Transverse colon (tissue), 4 donors: ENCODE results near the gene RBM38. TPM values are rescaled to one million over a fixed set of nuclear protein-coding genes. Genes with fewer than 3 reads are reported as not detected.

ENCODE experiments used
- DNase-seq: peaks from one replicate; pipeline ENCODE4 v3.0.0-alpha.2; 2019
- H3K27ac ChIP-seq, 4 donors: fragments of 200-600 bp; sonication (generic); 2 replicates each; pipeline ENCODE4 v1.5.1; 2016 to 2018; ENCODE audit warnings: inconsistent platforms in 4 of 4
- H3K27me3 ChIP-seq: fragments of 200-600 bp; sonication (generic); 2 replicates; pipeline ENCODE4 v1.5.1; 2017; ENCODE audit warnings: inconsistent platforms
- H3K36me3 ChIP-seq, 4 donors: fragments of 200-600 bp; sonication (generic); 2 replicates each; pipeline ENCODE4 v1.5.1; 2017 to 2019; ENCODE audit warnings: inconsistent platforms in 4 of 4
- H3K4me1 ChIP-seq, 4 donors: fragments of 200-600 bp; sonication (generic); 2 replicates each; pipeline ENCODE4 v1.5.1; 2017 to 2020; ENCODE audit warnings: inconsistent platforms in 4 of 4
- H3K4me3 ChIP-seq, 4 donors: fragments of 200-600 bp; sonication (generic); 1 replicate in 1 of 4; 2 replicates in 3 of 4; pipeline versions ENCODE4 v1.5.1 to v1.6.1; 2017 to 2019; ENCODE audit warnings: inconsistent platforms in 4 of 4
- H3K9me3 ChIP-seq, 2 donors: fragments of 200-600 bp; sonication (generic); 2 replicates each; pipeline ENCODE4 v1.5.1; 2017 to 2019; ENCODE audit warnings: inconsistent platforms in 2 of 2
- CTCF ChIP-seq, 5 experiments: fragments of 200-600 bp in 3 of 5; fragments of 450-650 bp in 2 of 5; sonication (generic) in 3 of 5; IDR thresholded peaks; 1 replicate in 2 of 5; 2 replicates in 3 of 5; pipeline ENCODE4 v1.5.1; 2016 to 2017; ENCODE audit warnings: antibody characterized with exemption in 5 of 5, inconsistent platforms in 3 of 5, mild to moderate bottlenecking in 2 of 5, moderate library complexity in 1 of 5
- EP300 ChIP-seq: sonication (generic); formaldehyde crosslinking; IDR thresholded peaks from one replicate; pipeline ENCODE4 v1.6.1; 2017; ENCODE audit warnings: antibody characterized with exemption, low read depth
- POLR2A ChIP-seq: fragments of 450-650 bp; IDR thresholded peaks from one replicate; pipeline ENCODE4 v1.6.1; 2016; ENCODE audit warnings: antibody characterized with exemption, mild to moderate bottlenecking, moderate library complexity
- POLR2AphosphoS5 ChIP-seq, 3 donors: sonication (generic); formaldehyde crosslinking; IDR thresholded peaks; one replicate each; pipeline ENCODE4 v1.6.1; 2016; ENCODE audit warnings: antibody characterized with exemption in 3 of 3
- WGBS, 2 donors: methylation state at CpG; one replicate each; pipeline ENCODE4 v1.1.5; 2018; ENCODE audit warnings: low coverage in 1 of 2; 5-methylcytosine and 5-hydroxymethylcytosine counted together
- in situ Hi-C, 4 donors: fragments of 200-750 bp; cut with MboI; loops; one replicate each; pipeline versions ENCODE4 v1.15.0 to v1.15.1; 2017; ENCODE audit warnings: low sequenced_read_pairs in 3 of 4, low pct_ligation_motif_present in 1 of 4, low pct_unique_long_range_greater_than_20kb in 1 of 4
- intact Hi-C: fragments of 100-400 bp; cut with DNase I; formaldehyde crosslinking; loops from one replicate; pipeline ENCODE4 v1.15.1; 2023; ENCODE audit warnings: low total_unique reads
- total RNA-seq, 4 donors: library from RNA; depleted of rRNA; stranded (reverse); fragments of >200 nt; gene quantifications; one replicate each; pipeline ENCODE4 v1.1.0, GENCODE V29; 2016

RBM38 gene
- total RNA-seq, 4 donors from 2014 or later, result 26.5 to 37.4 (median 30.4) TPM

GRCh38 chr20:57400231-57400701 is 9.1 kb downstream of the RBM38 start:
- TF ChIP-seq CTCF (IDR thresholded peaks at IDR 0.05) (peak in 2 of 5 experiments; percentile 12), POLR2A (no peak)
- intact Hi-C loops (no loop called here), in situ Hi-C loops (no loop called here)
- DNase-seq, result no peak
- peak overlapping the region; percentile 92 to 95 (median 93) for H3K27ac ChIP-seq
- peaks cover 31 to 77% (median 44%) of the 10 kb centered on the region in 4 donors for H3K4me1 ChIP-seq
- H3K4me3 ChIP-seq, result no peak overlapping the region
- no peaks in the 10 kb centered on the region for H3K9me3 ChIP-seq
- H3K27me3 ChIP-seq, result no peaks in the 10 kb centered on the region
- H3K36me3 ChIP-seq, result peaks cover 0 to 8% (median 0%) of the 10 kb centered on the region in 4 donors
- 20 to 61% methylated on average over 1 to 10 of the region's 11 CpGs for WGBS, 2 donors

- H3K9me3 ChIP-seq, result no peaks in the 10 kb centered on the region
- peaks cover 0 to 8% (median 3%) of the 10 kb centered on the region in 4 donors for H3K36me3 ChIP-seq
- H3K4me1 ChIP-seq, result peaks cover 31 to 70% (median 44%) of the 10 kb centered on the region in 4 donors
- WGBS, 2 donors, result 72% methylated on average over 19 of the region's 21 CpGs; no CpG with 5 or more reads in 1 of the 2 donors
- no peak for DNase-seq
- no peak overlapping the region for H3K4me3 ChIP-seq
- H3K27ac ChIP-seq, result peak overlapping the region; percentile 7 to 95 (median 93)
- in situ Hi-C loops (no loop called here), intact Hi-C loops (no loop called here)
- TF ChIP-seq POLR2A (no peak), POLR2AphosphoS5 (IDR thresholded peaks at IDR 0.05) (no peak), CTCF (IDR thresholded peaks at IDR 0.05) (no peak), EP300 (no peak)
- no peaks in the 10 kb centered on the region for H3K27me3 ChIP-seq
Observed at GRCh38 chr20:57400821-57401564, 9.8 kb downstream of the RBM38 start.

GRCh38 chr20:57401565-57401918 is 10.3 kb downstream of the RBM38 start:
- TF ChIP-seq POLR2A, result no peak
- TF ChIP-seq POLR2AphosphoS5 (IDR thresholded peaks at IDR 0.05), result no peak
- TF ChIP-seq EP300, result no peak
- no peak for TF ChIP-seq CTCF (IDR thresholded peaks at IDR 0.05)
- no peak overlapping the region for H3K4me3 ChIP-seq
- intact Hi-C loops, result no loop called here
- WGBS, 2 donors, result 92 to 95% methylated on average over 6 to 7 of the region's 7 CpGs
- peak overlapping the region; percentile 6 to 95 (median 93) for H3K27ac ChIP-seq
- in situ Hi-C loops, result no loop called here
- DNase-seq, result no peak
- H3K4me1 ChIP-seq, result peaks cover 31 to 64% (median 41%) of the 10 kb centered on the region in 4 donors
- H3K36me3 ChIP-seq, result peaks cover 0 to 8% (median 5%) of the 10 kb centered on the region in 4 donors
- no peaks in the 10 kb centered on the region for H3K27me3 ChIP-seq
- H3K9me3 ChIP-seq, result no peaks in the 10 kb centered on the region

- intact Hi-C loops, result no loop called here
- no peak for TF ChIP-seq POLR2AphosphoS5 (IDR thresholded peaks at IDR 0.05)
- no peak for TF ChIP-seq EP300
- TF ChIP-seq CTCF (IDR thresholded peaks at IDR 0.05), result no peak
- TF ChIP-seq POLR2A, result no peak
- H3K4me1 ChIP-seq, result peaks cover 27 to 55% (median 35%) of the 10 kb centered on the region in 4 donors
- H3K27ac ChIP-seq, result peak overlapping the region in 2 of 4 donors; percentile 1 to 94
- H3K36me3 ChIP-seq, result peaks cover 0 to 11% (median 6%) of the 10 kb centered on the region in 4 donors
- WGBS, 2 donors, result 93% methylated on average over 32 of the region's 32 CpGs; no CpG with 5 or more reads in 1 of the 2 donors
- H3K27me3 ChIP-seq, result no peaks in the 10 kb centered on the region
- no peaks in the 10 kb centered on the region for H3K9me3 ChIP-seq
- no peak overlapping the region for H3K4me3 ChIP-seq
- in situ Hi-C loops, result no loop called here
- DNase-seq, result no peak
Observed at GRCh38 chr20:57402206-57403125, 11.3 kb downstream of the RBM38 start.
